SJSA1 (cell line): ENCODE results near the gene PPIL1. TPM values are rescaled to one million over a fixed set of nuclear protein-coding genes. Genes with fewer than 3 reads are reported as not detected.
"Not testable (repeated sequence)": the region's sequence is repeated elsewhere in the genome, so short reads cannot be mapped to it uniquely, and the experiment has no call there.

ENCODE experiments used
- DNase-seq, 2 experiments: peaks; one replicate each; pipeline ENCODE4 v3.0.0-alpha.2; 2015 to 2020; ENCODE audit warnings: low spot score in 2 of 2, low read depth in 1 of 2
- H3K27ac ChIP-seq: fragments of 250-450 bp; sonication (Bioruptor Pico); 2 replicates; pipeline ENCODE4 v1.5.1; 2020; ENCODE audit warnings: mild to moderate bottlenecking, moderate library complexity
- H3K27me3 ChIP-seq: fragments of 250-450 bp; sonication (Bioruptor Pico); replicated peaks from 2 replicates; pipeline ENCODE4 v1.5.1; 2020; ENCODE audit warnings: mild to moderate bottlenecking, moderate library complexity
- H3K36me3 ChIP-seq: fragments of 250-450 bp; sonication (Bioruptor Pico); 2 replicates; pipeline ENCODE4 v1.5.1; 2020; ENCODE audit warnings: mild to moderate bottlenecking
- H3K4me1 ChIP-seq: fragments of 250-450 bp; sonication (Bioruptor Pico); replicated peaks from 2 replicates; pipeline ENCODE4 v1.6.1; 2021; ENCODE audit warnings: mild to moderate bottlenecking
- H3K4me3 ChIP-seq: fragments of 250-450 bp; sonication (Bioruptor Pico); 2 replicates; pipeline ENCODE4 v1.5.1; 2020; ENCODE audit warnings: mild to moderate bottlenecking
- H3K9me3 ChIP-seq: fragments of 250-450 bp; sonication (Bioruptor Pico); replicated peaks from 2 replicates; pipeline ENCODE4 v1.5.1; 2020; ENCODE audit warnings: mild to moderate bottlenecking
- total RNA-seq: library from RNA; depleted of rRNA; stranded (reverse); fragments of >200 nt; shearing (Covaris generic); gene quantifications from 2 replicates; pipeline ENCODE4 v1.2.3, GENCODE V29; 2014

Gene PPIL1
- total RNA-seq, 1 experiment from 2014 or later = 83.6 TPM

GRCh38 chr6:36817176-36817817, 57.3 kb downstream of the PPIL1 start:
- H3K9me3 ChIP-seq = no peaks in the 10 kb centered on the region

GRCh38 chr6:36815962-36816735, 58.5 kb downstream of the PPIL1 start:
- Histone ChIP-seq H3K36me3 (no peaks in the 10 kb centered on the region), H3K4me3 (no peak overlapping the region), H3K27me3 (no peaks in the 10 kb centered on the region), H3K27ac (no peak overlapping the region), H3K4me1 (no peaks in the 10 kb centered on the region), H3K9me3 (no peaks in the 10 kb centered on the region)
- no peak for DNase-seq

More at GRCh38 chr6:36817176-36817817, 57.3 kb downstream of the PPIL1 start:
- Histone ChIP-seq H3K27ac (no peak overlapping the region), H3K36me3 (no peaks in the 10 kb centered on the region), H3K4me3 (no peak overlapping the region), H3K4me1 (no peaks in the 10 kb centered on the region), H3K27me3 (no peaks in the 10 kb centered on the region)
- no peak for DNase-seq

GRCh38 chr6:36814249-36814648, 60.4 kb downstream of the PPIL1 start:
- H3K27me3 ChIP-seq = no peaks in the 10 kb centered on the region
- no peak overlapping the region for H3K4me3 ChIP-seq
- no peaks in the 10 kb centered on the region for H3K4me1 ChIP-seq
- no peak for DNase-seq
- no peak overlapping the region for H3K27ac ChIP-seq
- no peaks in the 10 kb centered on the region for H3K36me3 ChIP-seq
- H3K9me3 ChIP-seq = no peaks in the 10 kb centered on the region

- no peak for DNase-seq
- H3K27me3 ChIP-seq = no peaks in the 10 kb centered on the region
- H3K4me3 ChIP-seq = no peak overlapping the region
- H3K9me3 ChIP-seq = no peaks in the 10 kb centered on the region
- H3K36me3 ChIP-seq = no peaks in the 10 kb centered on the region
- H3K4me1 ChIP-seq = no peaks in the 10 kb centered on the region
- H3K27ac ChIP-seq = no peak overlapping the region
Measured at GRCh38 chr6:36813526-36813925, 61.1 kb downstream of the PPIL1 start.

GRCh38 chr6:36813047-36813446, 61.6 kb downstream of the PPIL1 start:
- H3K4me1 ChIP-seq, H3K9me3 ChIP-seq, DNase-seq, H3K4me3 ChIP-seq, H3K27me3 ChIP-seq, H3K36me3 ChIP-seq, H3K27ac ChIP-seq: not testable (repeated sequence)

- H3K4me3 ChIP-seq = no peak overlapping the region
- no peaks in the 10 kb centered on the region for H3K4me1 ChIP-seq
- H3K27ac ChIP-seq = no peak overlapping the region
- DNase-seq = no peak
- no peaks in the 10 kb centered on the region for H3K9me3 ChIP-seq
- no peaks in the 10 kb centered on the region for H3K36me3 ChIP-seq
- H3K27me3 ChIP-seq = no peaks in the 10 kb centered on the region
Measured at GRCh38 chr6:36809941-36810803, 64.4 kb downstream of the PPIL1 start.

GRCh38 chr6:36809156-36809555, 65.4 kb downstream of the PPIL1 start:
- DNase-seq = no peak
- Histone ChIP-seq H3K4me3 (no peak overlapping the region), H3K27me3 (no peaks in the 10 kb centered on the region), H3K27ac (no peak overlapping the region), H3K9me3 (no peaks in the 10 kb centered on the region), H3K4me1 (no peaks in the 10 kb centered on the region), H3K36me3 (no peaks in the 10 kb centered on the region)

GRCh38 chr6:36808634-36809033, 66.0 kb downstream of the PPIL1 start:
- Histone ChIP-seq H3K36me3 (no peaks in the 10 kb centered on the region), H3K4me3 (no peak overlapping the region), H3K9me3 (no peaks in the 10 kb centered on the region), H3K27ac (no peak overlapping the region), H3K27me3 (no peaks in the 10 kb centered on the region), H3K4me1 (no peaks in the 10 kb centered on the region)
- DNase-seq = no peak

GRCh38 chr6:36807750-36808149, 66.9 kb downstream of the PPIL1 start:
- DNase-seq = no peak
- Histone ChIP-seq H3K36me3 (no peaks in the 10 kb centered on the region), H3K9me3 (no peaks in the 10 kb centered on the region), H3K4me1 (no peaks in the 10 kb centered on the region), H3K4me3 (no peak overlapping the region), H3K27me3 (no peaks in the 10 kb centered on the region), H3K27ac (no peak overlapping the region)

- Histone ChIP-seq H3K4me3 (no peak overlapping the region), H3K27me3 (no peaks in the 10 kb centered on the region), H3K9me3 (no peaks in the 10 kb centered on the region), H3K27ac (no peak overlapping the region), H3K4me1 (no peaks in the 10 kb centered on the region), H3K36me3 (no peaks in the 10 kb centered on the region)
- no peak for DNase-seq
Measured at GRCh38 chr6:36807143-36807542, 67.5 kb downstream of the PPIL1 start.

- no peaks in the 10 kb centered on the region for H3K36me3 ChIP-seq
- no peak overlapping the region for H3K27ac ChIP-seq
- no peaks in the 10 kb centered on the region for H3K27me3 ChIP-seq
- H3K4me1 ChIP-seq = no peaks in the 10 kb centered on the region
- DNase-seq = no peak
- no peak overlapping the region for H3K4me3 ChIP-seq
- H3K9me3 ChIP-seq = no peaks in the 10 kb centered on the region
Measured at GRCh38 chr6:36805917-36806316, 68.7 kb downstream of the PPIL1 start.

- H3K27me3 ChIP-seq = no peaks in the 10 kb centered on the region
- no peak overlapping the region for H3K4me3 ChIP-seq
- H3K27ac ChIP-seq = no peak overlapping the region
- H3K4me1 ChIP-seq = no peaks in the 10 kb centered on the region
- no peak for DNase-seq
- H3K9me3 ChIP-seq = no peaks in the 10 kb centered on the region
- no peaks in the 10 kb centered on the region for H3K36me3 ChIP-seq
Measured at GRCh38 chr6:36805096-36805797, 69.4 kb downstream of the PPIL1 start.
